GM19455 (cell line): ENCODE measurements around the gene SLC3A2.

Experiments used
- ATAC-seq: cut with Tn5 transposase; IDR thresholded peaks from one replicate; pipeline ENCODE4 v1.9.1; 2021; ENCODE audit not compliant: unreplicated experiment

Gene SLC3A2

GRCh38 chr11:62880231-62880802 lies 379 bp upstream of the SLC3A2 start:
- peak; percentile 18 for ATAC-seq

- peak; percentile 42 for ATAC-seq
Observed at GRCh38 chr11:62881579-62882430, 1.1 kb downstream of the SLC3A2 start.

GRCh38 chr11:62882431-62882749 lies 1.7 kb downstream of the SLC3A2 start:
- ATAC-seq, result no peak

- no peak for ATAC-seq
Observed at GRCh38 chr11:62882788-62883501, 2.2 kb downstream of the SLC3A2 start.

GRCh38 chr11:62883673-62884072 lies 3.0 kb downstream of the SLC3A2 start:
- ATAC-seq, result no peak

- no peak for ATAC-seq
Observed at GRCh38 chr11:62885137-62885750, 4.5 kb downstream of the SLC3A2 start.

GRCh38 chr11:62888406-62888805 lies 7.7 kb downstream of the SLC3A2 start:
- ATAC-seq, result no peak

- no peak for ATAC-seq
Observed at GRCh38 chr11:62889126-62889483, 8.4 kb downstream of the SLC3A2 start.

- no peak for ATAC-seq
Observed at GRCh38 chr11:62889484-62890437, 9.1 kb downstream of the SLC3A2 start.

- ATAC-seq, result no peak
Observed at GRCh38 chr11:62892077-62892922, 11.6 kb downstream of the SLC3A2 start.

GRCh38 chr11:62895501-62895900 lies 14.8 kb downstream of the SLC3A2 start:
- ATAC-seq, result no peak

GRCh38 chr11:62896049-62896448 lies 15.4 kb downstream of the SLC3A2 start:
- ATAC-seq, result no peak

GRCh38 chr11:62897311-62897710 lies 16.6 kb downstream of the SLC3A2 start:
- ATAC-seq, result no peak

- no peak for ATAC-seq
Observed at GRCh38 chr11:62898027-62898426, 17.3 kb downstream of the SLC3A2 start.

GRCh38 chr11:62902932-62903331 lies 22.2 kb downstream of the SLC3A2 start:
- ATAC-seq, result no peak

GRCh38 chr11:62905296-62905695 lies 24.6 kb downstream of the SLC3A2 start:
- no peak for ATAC-seq

- ATAC-seq, result no peak
Observed at GRCh38 chr11:62905927-62906531, 25.3 kb downstream of the SLC3A2 start.

- no peak for ATAC-seq
Observed at GRCh38 chr11:62908468-62909072, 27.9 kb downstream of the SLC3A2 start.
